Epithelial cell of proximal tubule (primary cell): ENCODE measurements around the gene TRERF1. TPM values are rescaled to one million over a fixed set of nuclear protein-coding genes. Genes with fewer than 3 reads are reported as not detected.

Experiments used
- DNase-seq: peaks from one replicate; pipeline ENCODE4 v3.0.0-alpha.2; 2011; ENCODE audit warnings: low read depth
- H3K4me3 ChIP-seq: 2 replicates; pipeline ENCODE4 v1.5.1; 2011; ENCODE audit warnings: low read depth, mild to moderate bottlenecking, low read length
- CTCF ChIP-seq: conservative IDR thresholded peaks from 2 replicates; pipeline ENCODE4 v1.5.1; 2012; ENCODE audit warnings: low read depth, mild to moderate bottlenecking, low read length
- total RNA-seq: library from RNA; depleted of rRNA; stranded (reverse); fragments of >200 nt; gene quantifications from 2 replicates; pipeline ENCODE4 v1.2.3, GENCODE V29; 2015

TRERF1 gene
- total RNA-seq, 1 donor from 2014 or later: 2.2 TPM

- no peak for TF ChIP-seq CTCF
- DNase-seq: no peak
- no peak overlapping the region for H3K4me3 ChIP-seq
Measured at GRCh38 chr6:42249279-42249678, 202.4 kb downstream of the TRERF1 start.

- H3K4me3 ChIP-seq: no peak overlapping the region
- no peak for DNase-seq
- TF ChIP-seq CTCF: no peak
Measured at GRCh38 chr6:42243046-42243445, 208.7 kb downstream of the TRERF1 start.

GRCh38 chr6:42241915-42242314, 209.8 kb downstream of the TRERF1 start:
- H3K4me3 ChIP-seq: no peak overlapping the region
- no peak for DNase-seq
- TF ChIP-seq CTCF: no peak

GRCh38 chr6:42239736-42240375, 211.9 kb downstream of the TRERF1 start:
- no peak for DNase-seq
- no peak for TF ChIP-seq CTCF
- H3K4me3 ChIP-seq: no peak overlapping the region

- DNase-seq: no peak
- TF ChIP-seq CTCF: no peak
- no peak overlapping the region for H3K4me3 ChIP-seq
Measured at GRCh38 chr6:42239333-42239732, 212.4 kb downstream of the TRERF1 start.

GRCh38 chr6:42237857-42238256, 213.9 kb downstream of the TRERF1 start:
- no peak for DNase-seq
- no peak overlapping the region for H3K4me3 ChIP-seq
- TF ChIP-seq CTCF: no peak
